ENCODE data around the gene IL22RA1.
A peak's percentile ranks its signal among the peaks of the same experiment; 100 is the strongest.

The IL22RA1 gene

GRCh38 chr1:24165500-24165899, 22.6 kb upstream of the IL22RA1 start:
- no peak for DNase-seq (ENCODE audit: low spot score)

- DNase-seq (ENCODE audit: low spot score), result no peak
Observed at GRCh38 chr1:24164004-24164403, 21.1 kb upstream of the IL22RA1 start.

- DNase-seq (ENCODE audit: low spot score), result no peak
Observed at GRCh38 chr1:24162201-24162600, 19.3 kb upstream of the IL22RA1 start.

GRCh38 chr1:24161270-24161669, 18.3 kb upstream of the IL22RA1 start:
- DNase-seq (ENCODE audit: low spot score), result no peak

GRCh38 chr1:24159366-24159765, 16.4 kb upstream of the IL22RA1 start:
- no peak for DNase-seq (ENCODE audit: low spot score)

- no peak for DNase-seq (ENCODE audit: low spot score)
Observed at GRCh38 chr1:24157918-24158481, 15.1 kb upstream of the IL22RA1 start.

GRCh38 chr1:24156542-24157260, 13.8 kb upstream of the IL22RA1 start:
- no peak for DNase-seq (ENCODE audit: low spot score)

- peak; percentile 40 for DNase-seq (ENCODE audit: low spot score)
Observed at GRCh38 chr1:24155011-24155782, 12.3 kb upstream of the IL22RA1 start.

GRCh38 chr1:24154215-24154614, 11.3 kb upstream of the IL22RA1 start:
- DNase-seq (ENCODE audit: low spot score), result peak; percentile 42

GRCh38 chr1:24152631-24153494, 9.9 kb upstream of the IL22RA1 start:
- DNase-seq (ENCODE audit: low spot score), result peak; percentile 43

- peak; percentile 84 for DNase-seq (ENCODE audit: low spot score)
Observed at GRCh38 chr1:24151175-24151533, 8.2 kb upstream of the IL22RA1 start.

GRCh38 chr1:24150234-24151174, 7.6 kb upstream of the IL22RA1 start:
- peak; percentile 93 for DNase-seq (ENCODE audit: low spot score)

GRCh38 chr1:24149866-24150233, 6.9 kb upstream of the IL22RA1 start:
- DNase-seq (ENCODE audit: low spot score), result no peak

- no peak for DNase-seq (ENCODE audit: low spot score)
Observed at GRCh38 chr1:24147816-24148215, 4.9 kb upstream of the IL22RA1 start.

GRCh38 chr1:24147194-24147593, 4.3 kb upstream of the IL22RA1 start:
- DNase-seq (ENCODE audit: low spot score), result no peak

- no peak for DNase-seq (ENCODE audit: low spot score)
Observed at GRCh38 chr1:24141311-24141997, 1.5 kb downstream of the IL22RA1 start.

GRCh38 chr1:24140741-24141181, 2.2 kb downstream of the IL22RA1 start:
- no peak for DNase-seq (ENCODE audit: low spot score)

GRCh38 chr1:24139841-24140425, 3.0 kb downstream of the IL22RA1 start:
- DNase-seq (ENCODE audit: low spot score), result no peak

GRCh38 chr1:24139222-24139489, 3.8 kb downstream of the IL22RA1 start:
- no peak for DNase-seq (ENCODE audit: low spot score)

- no peak for DNase-seq (ENCODE audit: low spot score)
Observed at GRCh38 chr1:24138476-24139221, 4.3 kb downstream of the IL22RA1 start.
